Measurements from ENCODE around the gene SETD4. TPM values are rescaled to one million over a fixed set of nuclear protein-coding genes. Genes with fewer than 3 reads are reported as not detected.

The SETD4 gene
- total and polyA plus RNA-seq, 3 donors from 2014 or later, result 52.3 to 62.7 (median 52.3) TPM

Small RNA genes within 50 kb of the gene (small RNA-seq; reads per million reads assigned to genes)
- gene RNU6-992P, result 0 reads per million in 2 donors

Other genes starting within 250 kb of the SETD4 start
- 100 to 1,000 TPM in 1 of 2 donors, 10 to 100 TPM in 1; 78.9 to 137 TPM for gene CBR1, start 9.5 kb upstream of the SETD4 start, total RNA-seq
- 44.1 TPM for gene CBR1, start 9.5 kb upstream of the SETD4 start, polyA plus RNA-seq (ENCODE audit: insufficient read depth, low read depth, low replicate concordance)
- gene CBR3, start 74.6 kb upstream of the SETD4 start, total RNA-seq, result 10 to 100 TPM in 1 of 2 donors, 1 to 10 TPM in 1; 2.8 to 10.7 TPM
- gene CBR3, start 74.6 kb upstream of the SETD4 start, polyA plus RNA-seq (ENCODE audit: insufficient read depth, low read depth, low replicate concordance), result 6.9 TPM
- 10 to 100 TPM; 19.1 to 24.3 TPM for gene DOP1B, start 96.3 kb upstream of the SETD4 start, total RNA-seq
- 9.6 TPM for gene DOP1B, start 96.3 kb upstream of the SETD4 start, polyA plus RNA-seq (ENCODE audit: insufficient read depth, low read depth, low replicate concordance)